NCI-H748 treated with DMSO at 0.1 percent for 48 hours (cell line): Measurements from ENCODE around the gene SPECC1.
"Not testable (repeated sequence)": the region's sequence is repeated elsewhere in the genome, so short reads cannot be mapped to it uniquely, and the experiment has no call there.

ENCODE experiments used
- DNase-seq: peaks from one replicate; lab custom pipeline; 2025; lab: John Stamatoyannopoulos, UW

SPECC1 gene

DNA sequence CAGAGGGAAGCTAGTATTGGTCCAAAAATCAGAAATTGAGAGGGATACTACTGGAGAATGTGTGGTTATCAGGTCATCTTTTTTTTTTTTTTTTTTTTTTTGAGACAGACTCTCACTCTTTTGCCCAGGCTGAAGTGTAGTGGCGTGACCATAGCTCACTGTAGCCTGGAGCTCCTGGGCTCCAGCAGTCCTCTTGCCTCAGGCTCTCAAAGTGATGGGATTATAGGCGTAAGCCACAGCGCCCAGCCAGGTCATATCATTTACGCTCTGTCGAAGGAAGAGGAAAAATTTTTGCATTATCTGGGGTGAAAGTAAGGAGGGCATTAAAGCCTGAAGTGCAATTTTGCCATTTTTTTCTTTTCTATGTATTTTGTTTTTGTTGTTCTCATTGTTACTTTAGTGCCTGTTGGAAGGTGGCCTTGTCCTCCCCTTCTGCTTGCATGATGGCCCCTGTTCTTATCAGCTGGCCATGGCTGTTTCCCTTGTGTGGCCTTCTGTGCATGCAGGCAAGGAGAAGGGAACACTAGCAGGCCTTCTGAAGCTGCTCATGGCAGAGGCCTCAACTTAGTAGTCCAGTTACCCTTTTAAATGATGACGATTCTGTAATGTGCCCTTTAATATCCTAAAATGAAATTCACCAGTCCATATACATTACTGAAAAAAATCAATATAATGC is 118.3 kb downstream of the SPECC1 start:
- no peak for DNase-seq

DNA sequence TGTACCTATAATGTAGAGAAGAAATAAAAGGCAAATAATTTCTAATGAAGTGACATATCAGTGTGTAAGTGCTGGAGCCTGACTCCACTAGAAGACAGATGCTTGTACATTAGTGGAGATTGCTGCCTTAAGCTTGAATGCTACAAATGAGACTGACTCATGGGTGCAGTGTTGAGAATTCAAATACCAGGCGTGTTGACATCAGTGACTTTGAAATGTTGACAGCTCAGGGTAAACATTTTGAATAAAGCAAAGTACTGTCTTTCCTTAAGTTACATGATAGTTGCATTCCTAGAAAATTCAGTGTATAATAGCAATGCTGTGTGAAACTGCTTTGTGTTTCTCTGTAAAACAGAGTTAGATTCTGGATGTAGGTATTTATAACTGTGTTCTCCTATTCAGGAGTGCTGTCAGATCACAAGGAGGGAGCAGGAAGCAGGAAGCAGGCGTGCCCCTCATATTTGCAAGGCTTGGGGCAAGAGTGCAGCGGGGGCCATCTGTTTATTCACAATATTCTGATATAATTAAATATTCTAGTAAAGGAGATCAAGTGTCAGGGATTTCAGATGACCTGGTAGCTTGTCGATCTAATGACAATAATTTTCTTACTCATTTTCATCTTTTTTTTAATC is 119.0 kb downstream of the SPECC1 start:
- DNase-seq, result no peak

DNA sequence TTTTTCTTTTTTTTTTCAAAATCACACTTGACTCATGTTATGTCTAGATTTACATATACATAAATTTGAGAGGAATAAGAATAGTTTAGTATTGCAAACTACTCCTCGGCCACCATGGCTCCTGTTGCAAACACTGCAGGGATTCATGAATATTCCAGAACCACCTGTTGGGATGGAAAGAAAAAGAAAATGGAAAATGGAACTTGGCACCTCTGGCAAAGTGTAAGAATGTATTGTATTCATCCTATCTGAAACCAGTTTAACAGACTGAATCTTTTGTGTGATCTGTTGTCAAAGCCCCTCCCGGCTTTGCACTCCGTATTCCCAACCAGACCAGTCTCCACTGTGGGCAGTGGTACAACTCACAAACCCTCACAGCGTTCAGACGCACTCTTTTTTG is 124.4 kb downstream of the SPECC1 start:
- no peak for DNase-seq

DNA sequence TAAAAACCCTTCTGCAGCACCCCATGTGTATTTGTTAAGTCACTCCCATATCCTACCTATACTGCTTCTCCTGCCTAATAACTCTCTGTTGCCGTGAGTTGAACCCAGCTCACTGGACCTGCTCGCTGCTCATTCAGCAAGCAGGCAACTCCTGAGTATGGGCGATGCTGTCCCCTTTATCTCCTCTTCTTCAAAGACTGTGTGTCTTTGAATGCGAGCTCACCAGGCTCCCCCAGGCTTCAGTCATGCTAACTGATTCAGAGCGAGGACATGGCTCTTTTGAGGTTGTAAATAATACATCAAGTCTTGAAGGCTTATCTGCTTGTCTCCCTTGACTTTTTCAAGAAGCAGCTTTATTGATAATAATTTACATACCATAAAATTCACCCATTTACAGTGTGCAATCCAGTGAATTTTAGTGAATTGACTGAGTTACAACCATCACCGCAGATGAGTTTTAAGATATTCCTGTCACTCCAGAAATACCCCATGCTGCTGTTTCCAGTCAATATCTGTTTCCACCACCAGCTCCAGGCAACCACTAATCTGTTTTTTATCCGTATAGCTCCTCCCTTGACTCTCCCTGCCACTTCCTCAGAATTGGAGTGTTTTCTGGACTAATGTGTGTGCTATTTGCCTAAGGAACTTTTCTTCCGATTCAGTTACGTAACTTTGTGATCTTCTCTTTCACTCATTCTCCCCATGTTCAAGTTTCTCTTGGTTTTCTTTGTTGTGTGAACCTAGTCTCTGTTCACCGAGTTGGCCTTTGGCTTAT is 132.2 kb downstream of the SPECC1 start:
- no peak for DNase-seq

DNA sequence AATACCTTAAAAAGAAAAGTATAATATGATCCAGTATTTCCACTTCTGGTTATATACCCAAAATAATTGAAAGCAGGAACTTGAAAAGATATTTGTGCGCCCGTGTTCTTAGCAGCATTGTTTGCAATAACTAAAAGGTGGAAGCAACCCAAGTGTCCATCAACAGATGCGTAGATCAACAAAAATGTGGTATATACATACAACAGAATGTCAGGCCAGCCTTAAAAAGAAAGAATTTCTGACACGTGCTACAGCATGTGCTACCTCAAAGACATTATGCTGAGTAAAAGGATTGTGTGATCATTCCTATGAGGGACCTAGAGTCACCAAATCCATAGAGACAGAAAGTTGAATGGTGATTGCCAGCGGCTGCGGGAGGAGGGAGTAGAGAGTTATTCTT is 133.1 kb downstream of the SPECC1 start:
- DNase-seq, result no peak

DNA sequence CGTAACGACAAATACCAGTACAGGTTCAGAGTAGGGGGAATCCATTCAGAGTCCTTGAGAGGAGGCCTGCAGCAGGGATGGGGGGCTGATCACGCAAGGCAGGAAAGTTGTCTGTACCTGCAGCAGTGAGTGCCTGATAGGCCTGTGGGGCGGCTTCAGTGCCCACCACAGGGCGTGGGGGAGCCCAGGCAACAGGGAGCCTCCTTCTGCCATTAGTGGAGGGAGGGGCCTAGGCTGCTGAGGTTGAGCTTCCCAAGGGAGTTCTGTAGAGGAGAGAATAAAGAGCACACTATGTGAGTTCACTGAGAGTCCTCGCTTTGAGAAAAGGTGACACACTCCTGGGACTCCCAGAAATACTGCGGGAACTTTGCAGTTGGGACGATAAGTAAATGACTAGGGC is 134.6 kb downstream of the SPECC1 start:
- no peak for DNase-seq

DNA sequence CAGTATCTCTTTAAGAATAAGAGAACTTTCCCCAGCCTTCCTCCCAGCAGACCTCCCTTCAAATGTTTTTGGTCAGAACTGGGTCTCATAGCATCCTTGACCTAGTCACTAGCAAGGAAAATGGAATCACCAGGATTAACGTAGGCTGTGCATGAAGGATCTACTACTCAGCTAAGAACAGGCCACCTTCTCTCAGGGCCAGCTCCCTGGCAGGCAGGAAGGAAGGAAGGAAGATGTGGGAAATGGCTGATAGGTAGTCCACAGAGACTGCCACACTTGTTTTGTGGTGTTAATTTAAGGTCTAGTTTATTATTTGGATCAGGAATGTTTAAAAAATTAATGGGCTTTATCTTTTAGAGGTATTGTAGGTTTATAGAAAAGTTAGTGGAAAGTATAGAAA is 136.4 kb downstream of the SPECC1 start:
- no peak for DNase-seq

DNA sequence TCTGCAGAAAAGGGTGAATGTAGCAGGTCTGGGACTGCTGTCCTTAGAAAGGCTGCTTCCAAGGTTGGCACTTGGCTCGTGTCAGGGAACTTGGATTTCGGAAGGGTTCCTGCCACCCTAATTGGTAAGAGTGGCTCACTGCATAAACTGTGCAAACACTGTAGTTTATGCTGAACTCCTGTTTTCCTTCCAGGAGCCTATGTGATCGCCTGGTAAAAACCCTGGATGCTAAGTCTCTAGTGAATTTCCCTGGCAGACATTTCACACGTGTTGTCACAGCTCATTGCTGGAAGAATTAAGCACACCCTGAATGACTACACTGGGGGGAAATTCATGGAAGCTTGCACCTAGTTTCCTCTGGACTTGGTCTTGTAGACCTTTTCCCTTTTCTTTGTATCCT is 140.1 kb downstream of the SPECC1 start:
- DNase-seq, result no peak

DNA sequence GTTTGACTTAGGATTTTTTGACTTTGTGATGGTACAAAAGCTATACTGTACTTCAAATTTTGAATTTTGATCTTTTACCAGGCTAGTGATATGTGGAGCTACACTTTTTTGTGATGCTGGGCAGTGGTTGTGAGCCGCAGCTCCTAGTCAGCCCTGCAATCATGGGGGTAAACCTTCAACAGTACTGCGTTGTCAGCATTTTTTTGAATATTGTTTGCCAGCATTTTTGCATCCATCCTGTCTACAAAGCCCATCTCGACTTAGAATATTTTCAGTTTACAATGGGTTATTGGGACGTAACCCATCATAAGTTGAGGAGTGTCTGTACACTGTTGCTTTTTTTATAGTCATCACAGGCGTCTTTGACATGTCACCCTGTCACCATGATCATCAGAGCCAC is 142.0 kb downstream of the SPECC1 start:
- no peak for DNase-seq

DNA sequence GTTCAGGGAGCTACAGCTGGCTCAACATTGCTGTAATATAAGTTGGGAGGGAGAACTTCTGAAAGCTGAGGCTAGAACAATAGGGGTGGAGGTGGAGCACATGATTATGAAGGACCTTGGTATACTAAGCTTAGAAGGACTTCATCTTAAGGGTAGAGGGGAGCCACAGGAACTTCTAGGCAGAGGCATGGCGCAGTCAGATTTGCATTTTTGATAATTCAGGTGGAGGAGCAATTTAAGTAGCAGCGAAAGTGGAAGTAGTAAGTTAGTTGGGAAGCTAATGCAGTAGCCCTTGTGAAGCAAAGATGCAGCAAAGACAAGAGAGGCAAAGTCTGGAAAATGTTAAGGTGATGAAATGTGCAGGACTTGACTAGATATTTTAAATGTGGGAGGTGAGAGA is 144.1 kb downstream of the SPECC1 start:
- no peak for DNase-seq

DNA sequence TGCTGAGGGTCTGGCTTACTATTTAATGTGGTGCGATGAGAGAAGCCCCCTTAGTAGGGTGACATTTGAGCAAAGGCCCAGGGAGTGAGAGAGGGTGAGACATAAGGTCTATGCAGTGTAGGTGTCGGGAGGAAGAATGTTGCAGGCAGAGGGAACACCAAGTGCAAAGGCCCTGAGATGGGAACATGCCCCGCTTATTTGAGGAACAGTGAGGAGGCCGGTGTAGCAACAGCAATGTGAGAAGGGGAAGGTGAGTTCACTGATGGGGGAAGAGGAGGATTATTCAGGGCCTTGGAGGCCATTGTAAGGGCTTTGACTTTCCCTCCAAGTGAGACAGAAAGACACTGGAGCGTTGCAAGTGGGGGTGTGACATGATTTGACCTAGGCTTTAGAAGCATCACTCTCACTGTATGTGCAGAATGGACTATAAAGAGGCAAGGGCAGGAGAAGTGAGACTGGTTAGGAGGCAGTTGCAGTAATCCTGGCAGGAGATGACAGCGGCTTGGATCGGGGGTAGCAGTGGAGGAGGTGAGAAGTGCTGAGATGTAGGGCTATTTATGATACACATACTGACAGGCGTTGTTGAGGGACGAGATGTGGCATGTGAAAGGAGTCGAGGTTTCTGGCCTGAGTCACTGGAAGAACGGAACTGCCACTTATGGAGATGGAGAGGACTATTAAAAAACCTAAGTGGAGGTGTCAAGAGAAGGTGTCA is 145.3 kb downstream of the SPECC1 start:
- no peak for DNase-seq

DNA sequence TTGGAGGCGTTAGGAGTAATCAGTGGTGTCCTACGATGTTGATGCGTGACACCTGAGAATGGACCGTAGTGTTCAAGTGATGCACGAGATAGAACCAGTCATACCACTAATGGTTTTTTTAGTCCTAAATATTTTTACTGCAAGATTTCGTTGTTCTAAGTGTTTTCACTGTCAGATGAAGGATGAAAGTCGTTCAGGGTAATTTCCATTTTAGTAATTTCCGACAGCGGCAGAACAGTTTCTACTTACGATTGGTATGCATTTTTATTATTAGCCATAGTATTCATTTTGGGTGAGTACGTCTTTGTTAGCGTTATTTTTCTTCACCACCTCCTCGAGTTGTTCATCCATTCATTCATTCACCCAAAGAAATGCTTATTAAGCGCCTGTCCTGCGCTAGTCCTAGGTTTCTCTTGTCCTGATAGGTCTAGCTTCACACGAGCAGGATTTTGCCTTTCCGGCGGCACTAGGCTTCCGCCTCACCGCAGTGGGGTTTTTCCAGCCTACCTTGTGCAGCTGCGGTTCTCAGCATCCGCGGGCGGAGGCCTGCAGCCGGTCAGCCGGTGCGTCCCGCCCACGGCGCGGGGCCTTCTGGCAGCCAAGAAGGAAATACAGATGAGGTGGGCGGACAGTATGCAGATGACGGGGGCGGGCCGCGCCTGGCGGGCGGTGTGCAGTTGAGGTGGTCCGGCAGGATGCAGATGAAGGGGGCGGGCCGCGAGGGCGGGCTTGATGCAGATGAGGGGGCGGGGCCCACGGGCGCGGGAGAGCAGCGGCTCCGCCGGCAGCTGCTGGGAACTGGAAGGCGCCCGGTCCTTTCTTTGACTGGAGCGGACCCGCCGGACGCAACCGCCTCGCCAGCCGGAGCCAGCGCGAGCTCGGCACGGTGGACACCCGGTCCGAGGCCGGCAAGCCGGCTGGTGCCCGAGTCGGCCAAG is 146.4 kb downstream of the SPECC1 start:
- peak; percentile 99 for DNase-seq

DNA sequence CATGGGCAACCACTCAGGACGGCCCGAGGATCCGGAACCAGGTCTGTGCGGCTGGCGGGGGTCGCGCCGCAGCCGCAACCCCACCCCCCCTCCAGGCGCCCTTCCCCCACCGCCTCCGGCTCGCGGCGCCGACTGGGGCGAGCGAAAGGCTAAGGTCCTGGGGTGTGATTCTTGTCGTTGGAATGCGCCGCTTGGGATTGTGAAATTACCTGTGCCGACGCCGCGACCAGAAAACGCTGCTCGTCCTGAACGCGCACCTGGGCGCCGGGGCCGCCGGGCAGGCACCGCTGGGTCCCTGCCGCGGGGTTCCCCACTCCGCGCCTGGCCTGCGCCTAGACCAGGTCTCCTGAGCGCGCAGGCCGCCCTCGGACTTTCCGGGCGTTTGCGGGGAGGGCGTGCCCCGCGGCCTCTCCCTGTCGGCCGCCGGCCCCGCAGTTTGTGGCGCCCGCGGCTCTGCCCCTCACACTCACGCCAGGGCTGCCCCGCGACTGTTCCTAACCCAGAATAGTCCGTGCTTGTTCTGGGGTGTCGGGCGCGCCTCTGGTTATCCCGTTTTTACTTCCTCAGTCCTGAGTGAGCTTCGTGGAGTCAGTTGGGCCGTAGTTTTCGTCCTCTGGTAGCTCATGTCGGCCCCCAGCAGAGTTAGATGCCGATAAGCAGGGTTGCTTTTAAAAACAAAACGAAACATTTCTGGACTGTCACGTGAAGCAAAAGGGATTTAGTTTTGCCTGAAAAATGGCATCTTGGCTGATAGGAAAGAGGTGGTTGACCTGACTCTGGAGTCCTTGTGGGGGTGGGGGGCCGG is 147.2 kb downstream of the SPECC1 start:
- DNase-seq, result no peak

DNA sequence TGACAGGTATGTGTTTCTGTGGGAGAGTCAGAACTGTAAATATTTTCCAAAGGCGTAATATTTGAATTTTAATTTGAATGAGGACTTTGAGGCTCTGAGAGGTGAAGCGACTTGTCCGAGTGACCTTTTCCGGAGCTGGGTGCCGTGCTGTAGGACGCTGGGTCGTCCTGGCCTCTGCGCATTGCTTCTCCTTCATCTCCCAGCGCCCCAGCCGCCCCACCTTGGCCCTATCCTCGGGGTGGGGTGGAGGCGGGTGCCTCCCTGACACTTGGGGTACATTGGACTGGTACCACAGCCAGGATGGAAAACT is 147.8 kb downstream of the SPECC1 start:
- no peak for DNase-seq

DNA sequence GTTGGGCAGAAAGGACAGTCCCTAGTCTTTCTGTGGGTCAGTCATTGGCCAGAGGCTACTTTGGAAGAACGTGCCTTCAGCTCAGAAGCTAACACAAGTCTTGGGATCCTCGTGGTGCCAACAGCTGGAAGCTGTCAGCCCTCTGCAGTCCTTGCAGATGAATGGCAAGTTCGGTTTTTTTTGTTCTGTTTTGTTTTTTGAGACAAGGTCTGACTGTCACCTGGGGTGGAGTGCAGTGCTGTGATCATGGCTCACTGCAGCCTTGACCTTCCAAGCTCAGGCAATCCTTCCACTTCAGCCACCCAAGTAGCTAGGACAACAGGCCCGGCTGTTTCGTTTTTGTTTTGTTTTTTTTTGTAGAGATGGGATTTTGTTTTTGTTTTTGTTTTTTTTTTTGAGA is 149.4 kb downstream of the SPECC1 start:
- DNase-seq, result no peak

DNA sequence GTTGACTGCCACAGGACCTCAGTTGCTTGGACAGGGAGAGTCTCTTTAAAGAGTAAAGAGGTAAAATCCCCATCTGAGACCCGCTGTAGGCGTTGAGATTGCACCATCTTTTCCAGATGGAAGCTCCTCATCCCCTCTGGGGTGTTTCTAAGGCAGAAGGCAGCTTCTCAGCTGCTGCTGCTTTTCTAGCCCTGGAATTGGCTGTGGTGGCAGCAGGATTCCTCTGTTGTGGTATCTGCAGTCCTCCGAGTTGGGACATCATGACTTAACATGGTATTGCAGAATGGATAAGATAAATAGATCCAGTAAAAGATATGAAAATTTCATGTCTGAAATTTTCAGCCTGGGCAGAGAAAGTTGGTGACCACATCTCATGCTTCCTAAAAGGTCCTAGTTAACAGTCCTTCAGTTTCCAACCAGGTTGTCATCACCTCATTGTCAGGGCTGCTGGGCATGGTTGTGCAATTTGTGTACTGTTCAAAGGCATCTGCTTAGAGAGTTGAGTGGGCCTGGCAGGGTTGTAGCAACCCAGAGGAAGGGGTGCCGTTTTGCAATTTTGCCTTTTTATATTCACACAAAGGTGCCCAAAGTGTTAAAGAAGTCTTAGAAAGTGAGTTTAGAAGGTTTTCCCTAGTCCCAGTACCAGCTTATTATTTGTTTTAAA is 150.4 kb downstream of the SPECC1 start:
- DNase-seq, result no peak

DNA sequence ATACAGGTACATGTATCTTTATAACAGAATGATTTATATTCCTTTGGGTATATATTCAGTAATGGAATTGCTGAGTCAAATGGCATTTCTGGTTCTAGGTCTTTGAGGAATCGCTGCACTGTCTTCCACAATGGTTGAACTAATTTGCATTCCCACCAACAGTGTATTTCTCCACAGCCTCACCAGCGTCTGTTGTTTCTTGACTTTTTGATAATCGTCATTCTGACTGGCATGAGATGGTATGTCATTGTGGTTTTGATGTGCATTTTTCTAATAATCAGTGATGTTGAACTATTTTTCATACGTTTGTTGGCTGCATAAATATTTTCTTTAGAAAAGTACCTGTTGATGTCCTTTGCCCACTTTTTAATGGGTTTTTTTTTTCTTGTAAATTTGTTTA is 156.4 kb downstream of the SPECC1 start:
- DNase-seq, result not testable (repeated sequence)

DNA sequence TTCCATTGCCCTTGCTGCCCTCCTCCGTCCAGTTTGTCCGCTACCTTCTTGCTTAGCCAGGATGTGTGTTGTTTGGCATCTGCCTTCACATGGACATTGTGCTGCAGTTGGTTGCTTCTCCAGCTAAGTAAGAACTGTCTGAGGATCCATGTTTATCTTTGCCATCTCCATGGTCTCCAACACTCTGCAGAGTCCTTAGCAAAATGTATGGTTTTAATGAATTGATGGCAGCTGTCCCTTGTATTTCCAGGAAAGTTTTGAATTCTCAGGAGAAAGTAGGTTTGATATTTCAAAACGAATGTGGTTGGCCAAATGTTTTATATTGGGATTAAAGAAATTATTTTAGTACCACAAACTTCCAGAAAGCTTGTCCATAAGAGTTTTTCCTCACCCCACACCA is 160.9 kb downstream of the SPECC1 start:
- DNase-seq, result no peak

DNA sequence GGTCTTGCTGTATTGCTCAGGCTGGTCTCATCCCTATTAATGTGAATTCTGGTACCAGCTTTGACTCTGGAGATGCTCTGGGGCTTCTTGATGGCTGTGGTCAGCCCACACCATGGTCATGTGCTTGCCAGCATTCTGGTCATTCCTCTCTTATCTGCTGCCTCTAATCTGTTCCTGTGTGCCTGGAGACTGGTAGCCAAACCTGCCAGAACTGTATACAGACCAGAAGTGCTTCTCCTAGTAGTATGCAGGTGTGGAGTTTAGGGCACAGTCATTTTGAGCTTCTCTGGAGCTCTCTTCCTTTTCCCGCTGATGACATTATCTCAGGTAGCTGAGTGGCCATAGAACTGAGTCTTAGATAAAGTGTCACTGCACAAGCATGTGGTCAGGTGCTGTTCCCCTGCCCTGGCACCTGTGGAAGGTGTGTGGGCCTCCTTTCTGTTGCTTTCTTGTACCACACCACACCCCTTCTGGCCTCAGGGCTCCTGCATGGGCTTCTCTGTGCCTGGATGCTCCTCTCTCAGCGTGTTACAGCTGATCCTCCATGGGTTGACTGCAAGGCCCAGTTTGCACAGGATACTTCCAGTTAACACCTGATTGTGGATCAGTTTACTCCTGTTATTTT is 162.7 kb downstream of the SPECC1 start:
- DNase-seq, result no peak

DNA sequence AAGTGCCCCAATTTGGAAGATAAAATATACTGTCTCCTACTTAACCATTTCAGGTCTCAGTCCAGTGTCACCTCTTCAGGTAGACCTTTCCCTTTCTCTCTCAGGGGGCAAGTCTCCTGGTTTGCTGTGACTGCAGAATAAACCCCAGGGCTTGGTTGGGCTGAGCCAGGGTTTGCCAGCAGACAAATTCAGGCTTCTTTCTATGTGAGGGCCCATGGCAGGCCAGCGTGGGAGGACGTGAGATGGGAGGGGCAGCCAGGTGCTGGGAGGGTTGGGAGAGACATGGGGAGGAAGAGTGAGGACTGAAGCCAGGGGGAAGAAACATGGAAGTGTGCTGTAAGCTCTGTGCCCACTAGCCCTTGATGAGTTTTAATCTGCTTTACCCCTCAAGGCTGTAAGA is 163.2 kb downstream of the SPECC1 start:
- no peak for DNase-seq
